ENCODE results near the gene ROBO1. TPM values are rescaled to one million over a fixed set of nuclear protein-coding genes. Genes with fewer than 3 reads are reported as not detected.
"Not testable (repeated sequence)": the region's sequence is repeated elsewhere in the genome, so short reads cannot be mapped to it uniquely, and the experiment has no call there.

Gene ROBO1
- total RNA-seq, 1 experiment from 2014 or later, result 24.7 TPM

- DNase-seq (ENCODE audit: low spot score), result no peak
Measured at GRCh38 chr3:78801926-78802561, 965.8 kb downstream of the ROBO1 start.

DNA sequence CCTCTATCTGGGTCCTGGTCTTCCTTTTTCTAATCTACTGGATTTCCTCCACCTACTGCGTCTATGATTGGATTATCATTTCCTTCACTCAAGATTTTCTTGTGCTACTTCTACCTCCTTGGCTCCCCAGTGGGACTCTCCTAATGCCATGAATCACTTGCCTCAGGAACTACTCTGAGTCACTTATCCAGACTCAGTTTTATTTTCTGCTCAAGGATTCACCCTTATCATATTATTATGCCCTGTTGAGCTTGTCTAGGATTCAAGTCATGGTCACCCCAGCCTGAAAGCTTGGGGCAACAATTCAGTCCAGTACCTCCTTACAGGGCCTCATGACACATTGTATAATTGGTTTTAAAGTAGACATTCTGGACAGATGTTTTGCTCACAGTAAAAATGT is 968.1 kb downstream of the ROBO1 start:
- DNase-seq (ENCODE audit: low spot score), result no peak

- no peak for DNase-seq (ENCODE audit: low spot score)
Measured at GRCh38 chr3:78798266-78798832, 969.4 kb downstream of the ROBO1 start.

- DNase-seq (ENCODE audit: low spot score), result peak; percentile 3
Measured at GRCh38 chr3:78794431-78794830, 973.4 kb downstream of the ROBO1 start.

- DNase-seq (ENCODE audit: low spot score), result no peak
Measured at GRCh38 chr3:78792733-78793132, 975.1 kb downstream of the ROBO1 start.

GRCh38 chr3:78792212-78792611 is 975.6 kb downstream of the ROBO1 start:
- DNase-seq (ENCODE audit: low spot score), result no peak

DNA sequence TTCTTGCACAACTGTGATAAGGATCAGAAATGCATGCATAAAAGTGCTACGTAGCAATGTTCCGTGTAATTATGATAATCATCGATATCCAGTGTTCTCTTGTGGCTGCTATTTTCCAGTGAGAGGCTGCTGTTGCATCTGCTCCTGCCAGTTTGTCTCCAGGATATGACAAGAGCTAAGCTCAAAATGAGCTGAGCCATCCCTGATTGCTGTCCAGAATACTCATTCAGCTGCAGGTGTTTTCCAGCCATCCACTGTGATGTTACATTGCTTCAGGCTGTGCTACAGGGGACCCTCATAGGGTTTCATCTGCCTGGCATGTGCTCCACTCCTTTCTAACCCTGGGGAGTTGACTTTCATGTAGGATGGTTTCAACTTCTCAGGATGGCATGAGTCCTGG is 976.0 kb downstream of the ROBO1 start:
- DNase-seq (ENCODE audit: low spot score), result no peak

- DNase-seq (ENCODE audit: low spot score), result no peak
Measured at GRCh38 chr3:78788839-78789238, 979.0 kb downstream of the ROBO1 start.

DNA sequence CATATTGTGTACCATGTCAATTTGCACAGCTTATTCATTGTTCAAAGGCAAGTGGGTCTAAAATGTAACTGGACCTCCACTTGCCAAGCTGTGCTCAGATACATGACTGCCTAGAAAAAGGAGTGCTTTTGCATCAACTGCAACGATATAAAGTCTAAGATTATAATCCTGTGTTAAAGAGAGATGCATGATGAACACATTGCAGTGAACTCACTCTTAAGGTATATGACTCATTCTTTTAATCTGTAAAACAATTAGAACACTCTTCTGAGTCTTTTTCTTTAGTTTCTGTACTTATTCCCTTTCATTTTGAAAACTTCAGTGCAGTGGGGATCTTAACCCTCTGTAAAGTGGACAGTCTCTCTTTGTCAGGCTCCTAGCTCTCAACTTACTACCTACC is 982.8 kb downstream of the ROBO1 start:
- no peak for DNase-seq (ENCODE audit: low spot score)

DNA sequence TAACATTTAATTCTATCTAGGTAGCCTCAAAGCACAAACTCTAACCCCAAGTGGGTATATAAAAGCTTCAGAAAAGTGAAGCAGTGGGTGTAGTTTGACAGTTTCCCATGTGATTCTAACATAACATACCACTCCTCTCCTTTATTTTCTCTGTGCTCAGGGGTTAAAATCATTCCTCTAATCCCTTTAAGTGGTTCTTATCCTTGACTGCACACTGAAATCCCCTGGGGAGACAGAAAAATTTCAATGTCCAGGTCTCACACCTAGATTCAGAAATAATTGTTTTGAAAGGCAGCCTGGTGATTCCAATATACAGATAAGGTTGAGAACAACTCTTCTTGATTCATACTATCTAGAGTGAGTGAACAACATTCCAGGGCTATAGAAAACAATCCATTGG is 986.4 kb downstream of the ROBO1 start:
- no peak for DNase-seq (ENCODE audit: low spot score)

DNA sequence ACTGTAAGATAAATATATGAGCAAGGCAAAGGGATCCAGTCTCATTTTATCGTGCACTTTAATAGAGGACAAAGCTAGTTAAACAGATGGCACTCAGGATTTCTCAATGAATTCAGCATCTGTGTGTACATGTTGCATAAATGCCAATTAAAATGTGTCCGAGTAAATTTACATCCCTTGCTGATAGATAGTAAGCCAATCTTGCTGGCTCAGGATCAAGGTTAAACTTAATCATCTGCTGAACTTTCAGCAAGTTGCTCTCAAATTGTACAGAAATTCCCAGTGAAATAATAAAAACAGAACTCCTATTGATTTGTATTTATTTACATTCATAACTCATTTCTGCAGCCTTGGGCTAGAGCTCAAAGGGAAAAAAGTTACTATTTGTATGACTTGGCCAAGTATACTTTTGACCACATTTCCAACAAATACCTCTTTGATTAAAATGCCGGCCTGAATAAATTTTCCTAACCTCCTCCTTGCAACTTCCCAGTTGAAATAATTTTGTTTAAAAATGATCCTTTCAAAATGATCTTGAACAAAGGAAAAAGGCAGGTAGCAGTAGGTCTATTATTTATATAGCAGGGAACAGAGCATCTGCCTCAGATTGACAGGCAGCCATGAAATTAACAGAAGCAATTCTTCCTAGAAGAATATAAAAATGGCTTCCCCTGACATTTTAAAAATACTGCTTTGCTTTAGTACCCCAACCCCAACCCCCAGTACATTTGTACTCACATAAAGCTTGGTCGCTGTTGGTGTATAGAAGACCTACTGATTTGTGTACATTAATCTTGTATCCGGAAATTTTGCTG is 1001.9 kb downstream of the ROBO1 start:
- no peak for DNase-seq (ENCODE audit: low spot score)

DNA sequence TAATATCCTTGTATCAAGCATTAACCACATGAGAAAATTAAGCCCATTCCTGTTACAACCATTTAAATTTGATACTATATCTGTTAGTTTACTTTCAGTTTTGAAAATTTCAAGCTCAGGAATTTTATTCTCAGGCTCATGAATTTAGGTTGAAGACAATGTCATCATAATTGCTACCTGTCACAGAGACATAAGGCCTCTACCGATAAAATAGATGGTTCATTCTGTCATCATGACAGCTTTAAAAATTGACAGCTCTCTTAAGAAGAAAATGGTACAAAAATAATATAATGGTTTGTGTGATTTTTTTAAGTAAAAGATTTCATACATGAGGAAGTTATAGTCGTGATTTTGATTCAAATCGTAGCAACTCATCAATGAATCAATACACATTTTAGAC is 1003.2 kb downstream of the ROBO1 start:
- no peak for DNase-seq (ENCODE audit: low spot score)

DNA sequence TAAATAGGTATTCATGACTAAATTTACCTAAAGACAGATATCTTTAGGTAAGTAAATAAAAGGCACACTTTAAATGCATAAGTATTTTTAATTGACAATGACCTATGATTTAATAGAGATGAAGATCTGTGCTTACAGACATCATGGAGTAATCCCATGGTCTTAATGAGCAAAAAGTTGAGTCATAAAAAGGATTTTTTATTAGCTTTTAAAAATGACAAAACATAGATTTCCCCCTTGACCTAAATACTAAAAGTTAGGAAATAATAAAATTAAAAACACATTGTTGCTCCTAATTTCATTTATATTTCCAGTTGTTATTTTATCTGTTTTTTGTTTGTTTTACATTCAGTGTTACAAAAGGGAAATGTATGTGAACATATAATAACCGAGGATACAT is 1005.7 kb downstream of the ROBO1 start:
- no peak for DNase-seq (ENCODE audit: low spot score)

DNA sequence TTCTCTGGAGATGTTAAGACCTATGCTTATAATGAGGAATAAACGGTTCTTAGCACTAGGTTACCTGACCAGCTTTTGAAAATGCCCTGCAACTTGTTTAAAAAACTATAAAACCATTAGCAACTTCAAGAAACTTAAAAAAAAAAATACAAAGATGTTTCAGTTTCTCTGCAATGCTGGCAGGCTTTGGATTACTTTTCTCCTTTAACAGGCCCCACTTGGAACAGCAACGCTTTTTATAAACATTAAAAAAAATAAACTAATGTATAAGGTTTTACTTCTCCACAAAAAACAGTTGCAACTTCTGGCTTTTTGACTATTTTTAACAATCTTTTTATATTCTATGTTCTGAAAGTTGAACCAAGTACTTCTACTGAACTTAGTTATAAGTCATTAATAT is 1006.7 kb downstream of the ROBO1 start:
- no peak for DNase-seq (ENCODE audit: low spot score)

DNA sequence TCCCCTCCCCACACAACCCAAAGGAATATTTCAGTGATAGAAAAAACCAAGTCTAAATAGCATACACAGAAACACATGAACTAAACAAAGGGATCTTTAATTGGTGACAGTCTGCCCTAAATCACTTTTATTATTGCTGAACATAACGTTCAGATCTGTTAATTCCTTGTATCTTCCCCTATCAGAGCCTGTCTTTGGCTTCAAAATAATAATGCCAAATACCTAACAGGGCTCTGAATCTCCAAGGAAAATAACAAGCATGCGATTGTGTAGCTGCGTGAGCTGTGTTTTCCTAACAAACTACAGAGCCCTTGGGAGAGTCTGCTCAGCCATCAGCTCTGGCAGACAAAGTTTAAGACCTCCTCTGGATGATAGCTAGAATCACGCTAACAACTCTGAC is 1010.1 kb downstream of the ROBO1 start:
- no peak for DNase-seq (ENCODE audit: low spot score)

DNA sequence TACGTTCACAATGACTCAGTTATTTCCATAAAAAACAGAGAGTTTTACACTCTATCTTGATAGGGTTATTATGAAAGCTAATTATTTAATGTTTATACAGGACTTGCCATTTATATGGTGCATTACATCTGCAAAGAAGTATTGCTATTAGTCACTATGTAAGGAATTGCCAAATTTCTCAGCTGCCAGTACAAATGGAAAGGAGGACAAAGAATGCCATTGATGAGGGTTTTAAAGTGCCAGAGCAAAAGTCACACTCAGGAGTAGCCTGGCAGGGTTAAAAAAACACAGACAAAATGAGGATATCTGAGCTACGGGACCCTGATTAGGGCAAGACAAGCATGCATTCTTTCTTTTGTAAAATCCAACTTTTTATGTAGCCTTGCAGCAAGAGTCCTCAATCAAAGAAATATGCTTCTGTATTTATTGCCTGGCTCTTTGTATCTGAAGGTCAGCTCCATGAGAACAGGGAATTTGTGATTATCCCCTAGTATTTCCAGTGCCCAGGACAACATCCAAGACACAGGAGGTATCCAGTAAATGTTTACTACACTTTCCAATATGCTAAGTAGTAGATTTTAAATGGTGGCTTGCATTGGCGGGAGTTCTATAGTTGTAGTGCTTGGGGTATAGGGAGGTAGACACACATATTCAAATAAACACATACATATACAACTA is 1013.6 kb downstream of the ROBO1 start:
- peak; percentile 19 for DNase-seq (ENCODE audit: low spot score)

DNA sequence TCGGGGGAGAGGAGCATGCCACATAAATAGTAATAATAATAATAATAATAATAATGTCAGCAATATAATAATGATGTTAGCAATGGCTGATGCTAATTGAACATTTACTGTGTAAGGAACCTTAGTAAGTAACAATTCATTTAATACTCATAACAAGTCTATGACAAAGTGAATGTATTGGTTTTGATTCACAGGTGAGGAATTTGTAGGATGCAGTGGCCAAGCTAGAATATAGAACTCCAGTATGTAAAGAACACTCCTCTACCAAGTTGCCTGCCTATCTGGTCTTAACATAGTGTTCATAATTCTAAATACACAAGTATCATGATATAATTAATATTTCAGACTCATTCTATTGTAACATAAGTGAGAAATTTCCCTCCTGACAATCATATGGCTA is 1016.5 kb downstream of the ROBO1 start:
- no peak for DNase-seq (ENCODE audit: low spot score)

DNA sequence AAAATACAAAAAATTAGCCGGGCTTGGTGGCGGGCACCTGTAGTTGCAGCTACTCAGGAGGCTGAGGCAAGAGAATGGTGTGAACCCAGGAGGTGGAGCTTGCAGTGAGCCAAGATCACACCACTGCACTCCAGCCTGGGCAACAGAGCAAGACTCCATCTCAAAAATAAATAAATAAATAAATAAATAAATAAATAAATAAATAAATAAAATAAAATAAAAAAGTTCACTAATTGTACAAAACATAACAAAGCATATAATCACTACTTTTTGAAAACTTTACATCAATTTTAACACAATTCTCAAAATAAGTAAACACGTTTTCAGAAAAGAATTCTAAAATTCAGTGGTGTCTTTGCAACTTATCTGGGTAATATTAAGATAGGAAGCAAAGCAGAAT is 1017.5 kb downstream of the ROBO1 start:
- not testable (repeated sequence) for DNase-seq (ENCODE audit: low spot score)

DNA sequence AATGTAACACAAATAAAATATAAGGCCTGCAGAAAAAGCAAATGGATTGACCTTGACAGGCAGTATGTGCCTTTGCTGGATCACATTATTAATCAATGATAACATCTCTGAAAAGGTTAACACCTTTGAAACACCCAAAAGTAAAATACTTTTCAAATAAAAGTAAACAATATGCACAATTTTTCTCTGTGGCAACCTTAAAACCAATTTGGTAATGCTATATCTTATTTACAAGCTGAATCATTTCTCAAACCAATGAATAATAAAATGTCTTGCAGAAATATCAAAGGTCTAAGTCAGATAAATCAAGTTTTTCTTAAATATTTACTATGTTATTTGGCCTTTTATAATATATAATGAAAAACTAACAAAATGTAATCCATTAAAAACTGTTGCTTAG is 1018.7 kb downstream of the ROBO1 start:
- no peak for DNase-seq (ENCODE audit: low spot score)

DNA sequence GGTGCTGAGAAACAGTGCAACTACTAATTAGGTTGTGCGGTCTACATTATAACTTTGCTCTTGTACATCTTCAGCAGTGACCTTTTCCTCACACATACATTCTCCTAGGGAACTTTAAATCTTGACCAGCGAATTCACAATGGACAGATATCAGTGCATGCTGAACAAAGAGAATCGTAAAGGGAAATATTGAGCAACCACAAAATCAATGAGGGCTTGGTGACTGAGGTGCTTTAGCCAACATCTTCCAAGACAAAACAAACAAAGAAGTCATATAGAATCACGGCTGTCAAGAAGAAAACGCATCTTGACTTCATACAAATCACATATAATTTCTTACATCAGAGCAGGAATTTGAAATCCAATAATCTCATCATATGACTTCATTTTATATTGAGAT is 1022.0 kb downstream of the ROBO1 start:
- DNase-seq (ENCODE audit: low spot score), result no peak

DNA sequence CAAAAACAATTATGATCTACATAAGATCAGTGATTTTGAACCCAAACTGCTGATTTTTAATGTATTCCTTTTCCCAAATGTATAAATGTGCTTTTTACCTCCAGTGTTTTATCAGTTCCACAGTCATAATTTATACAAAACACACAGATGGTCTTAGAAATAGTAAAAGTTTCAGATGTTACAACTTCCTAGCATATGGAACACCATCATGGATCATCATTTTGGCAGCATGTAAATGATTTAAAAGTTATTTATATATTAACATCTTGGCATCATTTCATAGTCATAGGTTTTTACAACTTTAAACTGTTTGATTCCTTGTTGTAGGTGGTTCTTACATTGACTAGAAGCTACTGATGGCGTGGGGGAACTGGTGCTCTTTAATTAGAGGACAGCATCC is 1025.3 kb downstream of the ROBO1 start:
- DNase-seq (ENCODE audit: low spot score), result no peak

- no peak for DNase-seq (ENCODE audit: low spot score)
Measured at GRCh38 chr3:78742041-78742440, 1025.8 kb downstream of the ROBO1 start.

All from H4 (cell line).